ENCODE data around the gene ZNF385B.

Gene ZNF385B

GRCh38 chr2:179551539-179552045, 309.8 kb downstream of the ZNF385B start:
- DNase-seq (ENCODE audit: low read depth) = no peak

GRCh38 chr2:179550849-179551248, 310.6 kb downstream of the ZNF385B start:
- DNase-seq (ENCODE audit: low read depth) = no peak

GRCh38 chr2:179550214-179550613, 311.2 kb downstream of the ZNF385B start:
- no peak for DNase-seq (ENCODE audit: low read depth)

- DNase-seq (ENCODE audit: low read depth) = no peak
These were observed 314.8 kb downstream of the ZNF385B start for GRCh38 chr2:179546656-179547055.

- no peak for DNase-seq (ENCODE audit: low read depth)
These were observed 316.4 kb downstream of the ZNF385B start for GRCh38 chr2:179545024-179545423.

- no peak for DNase-seq (ENCODE audit: low read depth)
These were observed 318.0 kb downstream of the ZNF385B start for GRCh38 chr2:179543361-179543901.

- DNase-seq (ENCODE audit: low read depth) = no peak
These were observed 319.8 kb downstream of the ZNF385B start for GRCh38 chr2:179541586-179541985.

GRCh38 chr2:179539124-179539511, 322.3 kb downstream of the ZNF385B start:
- no peak for DNase-seq (ENCODE audit: low read depth)

- DNase-seq (ENCODE audit: low read depth) = no peak
These were observed 322.8 kb downstream of the ZNF385B start for GRCh38 chr2:179538406-179539123.

GRCh38 chr2:179536185-179536584, 325.2 kb downstream of the ZNF385B start:
- DNase-seq (ENCODE audit: low read depth) = no peak

GRCh38 chr2:179533875-179534274, 327.5 kb downstream of the ZNF385B start:
- no peak for DNase-seq (ENCODE audit: low read depth)

GRCh38 chr2:179532863-179533278, 328.5 kb downstream of the ZNF385B start:
- no peak for DNase-seq (ENCODE audit: low read depth)

- no peak for DNase-seq (ENCODE audit: low read depth)
These were observed 332.8 kb downstream of the ZNF385B start for GRCh38 chr2:179528576-179529069.

GRCh38 chr2:179525340-179525739, 336.1 kb downstream of the ZNF385B start:
- DNase-seq (ENCODE audit: low read depth) = no peak

- no peak for DNase-seq (ENCODE audit: low read depth)
These were observed 336.5 kb downstream of the ZNF385B start for GRCh38 chr2:179524809-179525339.

GRCh38 chr2:179521944-179522343, 339.5 kb downstream of the ZNF385B start:
- no peak for DNase-seq (ENCODE audit: low read depth)

- DNase-seq (ENCODE audit: low read depth) = no peak
These were observed 342.6 kb downstream of the ZNF385B start for GRCh38 chr2:179518830-179519229.

- DNase-seq (ENCODE audit: low read depth) = no peak
These were observed 348.2 kb downstream of the ZNF385B start for GRCh38 chr2:179513181-179513580.

- DNase-seq (ENCODE audit: low read depth) = no peak
These were observed 349.0 kb downstream of the ZNF385B start for GRCh38 chr2:179512281-179513035.

- no peak for DNase-seq (ENCODE audit: low read depth)
These were observed 350.2 kb downstream of the ZNF385B start for GRCh38 chr2:179511105-179511789.

- DNase-seq (ENCODE audit: low read depth) = no peak
These were observed 366.1 kb downstream of the ZNF385B start for GRCh38 chr2:179495315-179495714.

GRCh38 chr2:179488563-179488962, 372.8 kb downstream of the ZNF385B start:
- DNase-seq (ENCODE audit: low read depth) = no peak
